Activated CD4-positive, CD25-positive, alpha-beta regulatory T cell treated with anti-CD3 and anti-CD28 coated beads, Interleukin-2, amount 50 U/mL, for 72 hours (primary cell): Measurements from ENCODE around the gene GFER.
"Not testable (repeated sequence)": the region's sequence is repeated elsewhere in the genome, so short reads cannot be mapped to it uniquely, and the experiment has no call there.

Source experiments
- DNase-seq: peaks from one replicate; pipeline ENCODE4 v3.0.0; 2021

The GFER gene

GRCh38 chr16:2029350-2029749 is 45.4 kb downstream of the GFER start:
- DNase-seq: no peak

DNA sequence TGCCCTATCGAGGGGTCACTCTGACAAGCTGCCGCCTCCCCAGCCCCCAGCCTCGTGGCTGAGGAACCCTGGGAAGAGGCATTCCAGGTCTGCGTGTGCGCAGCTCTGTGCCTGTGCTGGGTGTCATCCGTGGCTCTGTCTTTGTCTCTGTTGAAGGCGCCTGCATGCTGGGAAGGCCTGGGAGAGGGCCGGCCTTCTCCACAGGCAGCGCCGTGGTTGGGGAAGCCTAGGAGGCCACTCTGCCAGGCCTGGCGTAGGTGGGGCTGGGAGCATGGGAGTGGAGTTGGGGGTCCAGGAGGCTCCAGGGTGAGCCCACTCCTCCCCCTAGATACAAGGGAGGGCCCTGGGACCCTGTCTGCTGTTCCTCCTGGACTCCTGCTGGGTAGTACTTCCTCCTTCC is 46.0 kb downstream of the GFER start:
- no peak for DNase-seq

GRCh38 chr16:2031081-2031577 is 47.1 kb downstream of the GFER start:
- DNase-seq: no peak

- no peak for DNase-seq
Observed at GRCh38 chr16:2032285-2033056, 48.5 kb downstream of the GFER start.

DNA sequence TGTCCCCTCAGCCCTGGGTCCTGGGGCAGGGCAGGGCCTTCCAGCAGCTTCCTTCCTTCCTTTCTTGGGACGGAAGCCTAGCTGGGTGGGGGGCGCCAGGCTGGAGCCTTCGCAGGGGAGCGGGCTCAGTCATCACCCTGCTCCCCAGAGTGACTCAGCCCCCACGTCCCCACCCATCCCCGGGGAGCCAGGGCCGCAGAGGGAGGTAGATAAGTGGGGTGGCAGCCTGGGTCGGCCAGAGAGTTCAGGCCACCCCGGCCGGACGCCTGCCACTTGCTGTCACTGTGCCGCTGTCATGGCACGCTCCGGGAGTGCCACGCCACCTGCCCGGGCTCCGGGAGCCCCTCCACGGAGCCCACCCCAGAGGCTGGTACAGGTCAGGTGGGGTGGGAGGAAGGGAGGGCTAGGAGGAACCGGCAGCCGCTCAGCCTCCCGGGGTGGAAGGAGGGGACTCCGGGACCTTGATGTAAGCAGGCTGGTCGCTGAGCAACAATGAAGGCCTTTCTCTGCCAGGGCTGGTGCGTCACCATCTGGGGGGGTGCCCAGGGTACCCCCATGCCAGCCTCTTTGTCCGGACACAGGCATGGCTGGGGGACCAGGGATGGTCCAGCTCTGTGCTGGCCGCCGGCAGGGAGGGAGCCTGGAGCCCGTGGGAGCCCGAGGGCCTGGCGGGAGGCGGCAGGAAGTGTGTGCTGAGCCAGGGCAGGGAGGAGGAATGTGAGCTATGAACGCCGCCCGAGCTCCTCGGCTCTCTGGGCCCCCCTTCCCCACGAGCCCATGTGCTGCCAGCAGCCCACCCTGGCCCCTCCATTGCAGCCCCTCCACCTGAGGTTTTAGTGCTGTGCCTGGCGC is 49.3 kb downstream of the GFER start:
- DNase-seq: no peak

- DNase-seq: not testable (repeated sequence)
Observed at GRCh38 chr16:2033909-2034695, 50.1 kb downstream of the GFER start.

GRCh38 chr16:2034696-2035430 is 50.9 kb downstream of the GFER start:
- DNase-seq: no peak

DNA sequence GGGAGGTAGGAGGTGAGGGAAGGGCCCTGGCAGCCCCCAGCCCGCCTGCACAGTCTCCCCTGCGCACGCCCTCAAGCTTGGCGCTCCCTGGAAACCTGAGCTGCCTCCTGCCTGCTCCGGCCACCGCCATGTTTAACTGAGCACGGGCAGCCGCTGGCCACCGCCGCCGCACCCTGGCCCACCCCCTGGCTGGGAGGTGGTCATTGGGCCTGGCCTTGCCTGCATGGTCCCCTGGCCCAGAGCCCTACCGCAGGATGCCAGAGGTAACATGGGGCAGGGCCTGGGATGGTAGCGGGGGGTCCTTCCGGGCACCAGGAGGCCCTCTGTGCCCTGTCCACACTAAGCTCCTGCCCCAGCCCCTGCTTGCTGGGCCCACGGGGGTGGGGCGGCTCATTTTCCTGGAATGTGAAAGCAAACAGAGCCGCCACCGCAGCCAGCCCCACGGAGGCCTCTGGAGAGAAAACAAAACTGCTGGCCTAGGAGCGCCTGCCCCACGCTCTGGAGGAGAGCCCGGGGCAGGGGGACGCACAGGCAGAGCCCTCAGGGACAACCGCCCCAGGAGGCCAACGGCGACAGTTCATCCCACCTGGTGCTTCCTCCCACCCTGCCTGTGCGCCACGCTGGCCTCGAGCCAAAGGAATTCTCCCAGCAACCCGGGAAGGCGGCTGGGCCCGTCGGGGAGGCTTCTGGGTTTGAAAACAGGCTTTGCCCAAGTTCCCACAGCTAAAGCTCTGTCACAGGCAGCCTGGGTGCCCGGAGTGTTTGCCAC is 51.6 kb downstream of the GFER start:
- no peak for DNase-seq

- no peak for DNase-seq
Observed at GRCh38 chr16:2036200-2036966, 52.4 kb downstream of the GFER start.

- no peak for DNase-seq
Observed at GRCh38 chr16:2037115-2037514, 53.1 kb downstream of the GFER start.
